ENCODE measurements around the gene RTCA.
"Not testable (repeated sequence)": the region's sequence is repeated elsewhere in the genome, so short reads cannot be mapped to it uniquely, and the experiment has no call there.

Gene RTCA

DNA sequence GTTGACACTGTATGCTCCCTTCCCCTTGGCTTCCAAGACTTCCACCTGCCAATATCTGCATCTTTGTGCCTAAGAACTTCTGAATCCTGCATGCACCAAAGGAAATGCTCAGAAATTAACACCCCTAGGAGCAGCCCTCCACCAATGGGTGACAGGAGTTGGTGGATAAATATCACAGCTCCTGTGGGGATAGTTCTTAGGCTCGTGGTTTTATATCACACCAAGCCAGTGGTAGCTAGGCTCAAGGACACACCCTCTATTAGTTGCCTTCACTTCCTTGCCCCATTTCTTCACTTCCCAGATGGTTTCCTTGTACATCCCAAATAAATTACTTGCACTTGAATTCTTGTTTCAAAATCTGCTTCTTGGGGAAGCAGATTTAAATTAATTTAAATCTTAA is 69.4 kb downstream of the RTCA start:
- H3K4me3 ChIP-seq (ENCODE audit: low read length), result no peak overlapping the region
- no peak for DNase-seq (ENCODE audit: low read depth, low spot score)

DNA sequence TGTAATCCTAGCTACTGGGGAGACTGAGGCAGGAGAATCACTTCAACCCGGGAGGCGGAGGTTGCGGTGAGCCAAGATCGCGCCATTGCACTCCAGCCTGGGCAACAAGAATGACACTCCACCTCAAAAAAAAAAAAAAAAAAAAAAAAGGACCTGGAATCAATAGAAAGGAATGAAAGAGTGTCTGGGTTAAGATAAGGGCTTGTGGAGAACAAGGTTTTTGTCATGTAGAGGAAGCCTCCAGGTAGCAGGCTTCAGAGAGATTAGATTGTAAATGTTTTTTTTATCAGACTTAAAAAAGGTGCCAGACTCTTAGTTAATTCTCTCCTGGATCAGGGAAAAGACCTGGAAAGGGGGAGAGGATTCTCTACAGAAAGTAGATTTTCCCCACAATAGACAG is 71.9 kb downstream of the RTCA start:
- DNase-seq (ENCODE audit: low read depth, low spot score); H3K4me3 ChIP-seq (ENCODE audit: low read length): not testable (repeated sequence)

DNA sequence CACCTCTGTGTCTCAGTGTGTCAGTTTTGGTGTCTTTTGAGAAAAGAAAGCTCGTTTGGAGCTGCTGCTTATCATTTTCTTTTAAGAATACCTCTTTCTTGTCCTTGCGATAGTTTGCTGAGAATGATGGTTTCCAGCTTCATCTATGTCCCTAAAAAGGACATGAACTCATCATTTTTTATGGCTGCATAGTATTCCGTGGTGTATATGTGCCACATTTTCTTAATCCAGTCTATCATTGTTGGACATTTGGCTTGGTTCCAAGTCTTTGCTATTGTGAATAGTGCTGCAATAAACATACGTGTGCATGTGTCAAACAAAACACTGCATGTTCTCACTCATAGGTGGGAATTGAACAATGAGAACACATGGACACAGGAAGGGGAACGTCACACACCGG is 73.7 kb downstream of the RTCA start:
- not testable (repeated sequence) for DNase-seq (ENCODE audit: low read depth, low spot score); H3K4me3 ChIP-seq (ENCODE audit: low read length)

DNA sequence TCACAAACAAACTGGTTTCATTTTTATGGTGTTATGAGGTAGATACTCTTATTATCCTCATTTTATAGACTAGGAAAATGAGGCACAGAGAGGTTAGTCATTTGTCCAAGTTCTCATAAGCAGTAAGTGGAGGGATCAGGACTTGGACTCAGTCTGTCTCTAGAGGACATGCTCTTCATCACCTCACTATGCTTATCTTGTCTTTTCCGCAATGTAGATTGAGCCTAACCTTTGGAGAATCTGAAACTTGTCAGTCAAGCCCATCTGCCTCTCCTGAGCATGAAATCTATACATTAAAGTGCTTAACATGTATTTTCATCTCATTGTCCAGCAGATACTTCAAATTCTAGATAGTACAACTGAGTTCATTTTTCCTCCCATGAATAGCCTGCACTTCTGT is 74.5 kb downstream of the RTCA start:
- no peak for DNase-seq (ENCODE audit: low read depth, low spot score)
- H3K4me3 ChIP-seq (ENCODE audit: low read length), result no peak overlapping the region

DNA sequence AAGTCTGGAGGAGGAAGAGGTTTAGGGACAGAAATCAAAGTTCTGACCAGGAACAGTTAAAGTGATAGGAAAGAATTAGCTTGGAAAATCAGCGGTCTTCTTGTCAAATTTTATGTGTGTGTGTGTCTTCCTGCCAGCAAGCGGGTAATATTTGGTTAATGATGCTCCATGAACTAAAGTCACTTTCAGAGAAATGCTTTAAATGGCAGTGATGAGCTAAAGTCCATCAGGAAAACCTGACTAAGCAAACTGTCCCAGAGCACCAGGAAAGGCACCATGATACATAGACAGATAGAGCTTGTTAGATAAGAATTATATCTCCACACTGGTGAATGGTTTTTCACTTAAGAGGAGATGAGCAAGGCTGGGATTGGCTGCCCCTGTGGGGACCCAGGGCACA is 76.3 kb downstream of the RTCA start:
- no peak overlapping the region for H3K4me3 ChIP-seq (ENCODE audit: low read length)
- DNase-seq (ENCODE audit: low read depth, low spot score), result no peak
